Breast epithelium (tissue), 3 donors: Measurements from ENCODE around the gene OR1L6.

Experiments
- CTCF ChIP-seq, 3 donors: fragments of 450-650 bp; IDR thresholded peaks; one replicate each; pipeline ENCODE4 v1.5.1; 2016 to 2017; ENCODE audit warnings: antibody characterized with exemption in 3 of 3, mild to moderate bottlenecking in 3 of 3, moderate library complexity in 3 of 3
- POLR2A ChIP-seq: fragments of 450-650 bp; IDR thresholded peaks from one replicate; pipeline ENCODE4 v1.6.1; 2016; ENCODE audit warnings: antibody characterized with exemption, mild to moderate bottlenecking, moderate library complexity
- POLR2AphosphoS5 ChIP-seq, 3 donors: sonication (generic); formaldehyde crosslinking; IDR thresholded peaks; one replicate each; pipeline ENCODE4 v1.6.1; 2017; ENCODE audit warnings: antibody characterized with exemption in 3 of 3

GRCh38 chr9:122767817-122768216 lies 25.7 kb downstream of the OR1L6 start:
- TF ChIP-seq CTCF (IDR thresholded peaks at IDR 0.05) = no peak
- TF ChIP-seq POLR2AphosphoS5 (IDR thresholded peaks at IDR 0.05) = no peak
- no peak for TF ChIP-seq POLR2A
